Ureter (tissue), 1 donor: ENCODE data around the gene HYCC2. TPM values are rescaled to one million over a fixed set of nuclear protein-coding genes. Genes with fewer than 3 reads are reported as not detected.

Source experiments
- total RNA-seq: library from RNA; stranded (reverse); gene quantifications from one replicate; pipeline ENCODE4 v1.2.4, GENCODE V29; 2023
- donor health status: DM: yes; HTN: yes; CAD: no.

HYCC2 gene
- total RNA-seq, 1 donor from 2014 or later: 34.2 TPM

Other genes with a start within 250 kb of the HYCC2 start
- gene CLK1, start 207.0 kb downstream of the HYCC2 start, total RNA-seq: 116 TPM
- 30.8 TPM for gene PPIL3, start 182.6 kb downstream of the HYCC2 start, total RNA-seq
- gene NIF3L1, start 182.3 kb downstream of the HYCC2 start, total RNA-seq: 30.8 TPM
- 44.9 TPM for gene ORC2, start 108.0 kb downstream of the HYCC2 start, total RNA-seq
- gene NDUFB3, start 330 bp upstream of the HYCC2 start, total RNA-seq: 83.9 TPM
- gene CFLAR, start 44.5 kb upstream of the HYCC2 start, total RNA-seq: 187 TPM
- 16.6 TPM for gene CASP10, start 111.5 kb upstream of the HYCC2 start, total RNA-seq
- gene CASP8, start 188.9 kb upstream of the HYCC2 start, total RNA-seq: 50.9 TPM